Tongue (tissue), 2 donors: Measurements from ENCODE around the gene RMND5A. TPM values are rescaled to one million over a fixed set of nuclear protein-coding genes. Genes with fewer than 3 reads are reported as not detected.
"Not testable (repeated sequence)": the region's sequence is repeated elsewhere in the genome, so short reads cannot be mapped to it uniquely, and the experiment has no call there.

Experiments used
- DNase-seq: peaks from one replicate; pipeline ENCODE4 v3.0.0-alpha.2; 2015
- total RNA-seq: library from RNA; depleted of rRNA; stranded (reverse); fragments of >200 nt; gene quantifications from one replicate; pipeline ENCODE4 v1.2.3, GENCODE V29; 2014

Gene RMND5A
- total RNA-seq, 1 donor from 2014 or later: 76.5 TPM

GRCh38 chr2:86714579-86715173 is 5.4 kb upstream of the RMND5A start:
- DNase-seq: not testable (repeated sequence)

GRCh38 chr2:86719263-86719636 is 841 bp upstream of the RMND5A start:
- DNase-seq: not testable (repeated sequence)

GRCh38 chr2:86720540-86721320 is 639 bp downstream of the RMND5A start:
- DNase-seq: peak; percentile 62

GRCh38 chr2:86725706-86726105 is 5.6 kb downstream of the RMND5A start:
- not testable (repeated sequence) for DNase-seq

- not testable (repeated sequence) for DNase-seq
These were observed 12.0 kb downstream of the RMND5A start for GRCh38 chr2:86732040-86732525.

GRCh38 chr2:86732837-86733236 is 12.7 kb downstream of the RMND5A start:
- DNase-seq: not testable (repeated sequence)

- DNase-seq: not testable (repeated sequence)
These were observed 13.4 kb downstream of the RMND5A start for GRCh38 chr2:86733528-86733927.

- DNase-seq: not testable (repeated sequence)
These were observed 14.8 kb downstream of the RMND5A start for GRCh38 chr2:86734896-86735295.

- DNase-seq: not testable (repeated sequence)
These were observed 19.4 kb downstream of the RMND5A start for GRCh38 chr2:86739485-86739884.

- DNase-seq: not testable (repeated sequence)
These were observed 19.8 kb downstream of the RMND5A start for GRCh38 chr2:86739889-86740288.

- DNase-seq: not testable (repeated sequence)
These were observed 21.9 kb downstream of the RMND5A start for GRCh38 chr2:86741889-86742498.

GRCh38 chr2:86744152-86744551 is 24.1 kb downstream of the RMND5A start:
- DNase-seq: no peak

GRCh38 chr2:86746939-86747338 is 26.8 kb downstream of the RMND5A start:
- no peak for DNase-seq

- DNase-seq: no peak
These were observed 27.9 kb downstream of the RMND5A start for GRCh38 chr2:86747711-86748639.

- no peak for DNase-seq
These were observed 30.2 kb downstream of the RMND5A start for GRCh38 chr2:86750240-86750839.

- DNase-seq: no peak
These were observed 31.7 kb downstream of the RMND5A start for GRCh38 chr2:86751778-86752177.

- DNase-seq: no peak
These were observed 32.8 kb downstream of the RMND5A start for GRCh38 chr2:86752934-86753333.

- DNase-seq: no peak
These were observed 33.5 kb downstream of the RMND5A start for GRCh38 chr2:86753606-86754005.

GRCh38 chr2:86758405-86758804 is 38.3 kb downstream of the RMND5A start:
- DNase-seq: no peak

GRCh38 chr2:86760371-86760770 is 40.3 kb downstream of the RMND5A start:
- no peak for DNase-seq

GRCh38 chr2:86764661-86765309 is 44.7 kb downstream of the RMND5A start:
- DNase-seq: peak; percentile 60
